Measurements from ENCODE around the gene GRAMD2B. TPM values are rescaled to one million over a fixed set of nuclear protein-coding genes. Genes with fewer than 3 reads are reported as not detected.
A peak's percentile ranks its signal among the peaks of the same experiment; 100 is the strongest.
"Not testable (repeated sequence)": the region's sequence is repeated elsewhere in the genome, so short reads cannot be mapped to it uniquely, and the experiment has no call there.

The GRAMD2B gene
- polyA plus RNA-seq, 1 donor: 31.1 TPM

- no peak for DNase-seq
Measured at GRCh38 chr5:126410623-126411022, 12.6 kb upstream of the GRAMD2B start.

DNA sequence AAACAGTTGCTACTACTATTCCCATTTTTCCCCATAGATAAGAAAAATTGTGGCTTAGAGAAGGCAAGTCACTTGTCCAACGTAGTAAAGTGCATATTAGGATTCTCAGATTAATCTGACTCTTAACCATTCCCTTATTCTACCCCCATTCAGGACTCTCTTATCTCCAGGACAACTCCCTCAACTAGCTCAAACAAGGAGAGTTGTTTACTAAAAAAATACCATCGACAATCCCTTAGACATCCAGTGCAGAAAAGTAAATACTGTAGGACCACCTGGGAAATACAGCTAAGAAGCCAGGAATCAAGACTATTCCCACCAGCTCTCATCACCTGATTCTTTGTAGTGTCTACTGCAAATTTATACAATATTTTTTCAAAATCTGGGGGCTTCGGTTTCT lies 9.4 kb upstream of the GRAMD2B start:
- DNase-seq: no peak

GRCh38 chr5:126414874-126415502 lies 8.2 kb upstream of the GRAMD2B start:
- DNase-seq: peak; percentile 44

DNA sequence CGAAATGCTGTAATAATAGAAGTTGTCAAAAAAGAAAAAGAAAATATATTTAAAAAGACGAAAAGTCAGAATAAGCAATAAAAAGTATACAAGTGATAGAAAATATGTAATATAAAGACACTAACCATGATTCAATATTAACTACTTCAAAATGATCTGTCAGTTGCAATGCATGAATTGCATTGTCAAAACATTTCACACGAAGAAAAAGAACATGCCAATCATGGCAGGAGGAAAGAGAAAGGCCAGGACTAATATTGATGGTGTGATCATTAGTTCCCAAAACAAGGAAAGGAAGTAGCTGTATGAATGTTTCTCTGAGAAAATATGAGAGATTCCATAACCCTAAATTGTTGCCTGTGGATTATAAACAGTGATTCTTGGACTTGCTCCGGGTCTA lies 7.4 kb upstream of the GRAMD2B start:
- DNase-seq: no peak

DNA sequence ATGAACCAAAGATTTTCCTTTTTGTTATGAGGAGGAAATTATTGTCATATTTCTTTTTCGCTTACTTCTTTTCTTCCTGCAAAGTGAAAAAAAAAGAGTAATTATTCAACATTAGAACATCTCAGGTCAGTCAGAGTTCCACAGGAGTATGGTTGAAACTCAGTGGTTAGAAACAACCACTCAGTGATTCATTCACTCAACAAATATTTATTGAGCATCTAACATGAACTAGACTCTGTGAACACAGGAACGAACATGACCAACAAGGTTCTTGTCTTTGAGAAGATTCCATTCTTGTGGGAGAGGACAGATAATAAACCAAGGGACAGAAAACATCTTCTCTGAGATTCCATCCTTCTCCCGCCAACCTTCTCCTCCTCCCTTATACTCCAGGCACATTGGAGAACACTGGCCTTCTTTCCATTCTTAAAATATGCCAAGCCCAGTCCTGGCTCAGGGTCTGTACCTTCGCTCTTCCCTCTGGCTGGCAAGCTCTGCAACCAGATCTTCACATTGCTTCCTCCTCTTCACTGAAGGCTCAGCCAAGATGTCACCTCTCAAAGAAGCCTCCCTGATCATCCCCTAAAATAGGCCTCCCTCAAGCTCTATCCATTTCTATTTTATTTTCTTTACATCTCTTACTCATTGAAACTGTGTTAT lies 6.8 kb upstream of the GRAMD2B start:
- DNase-seq: no peak

- DNase-seq: no peak
Measured at GRCh38 chr5:126417178-126417577, 6.0 kb upstream of the GRAMD2B start.

- DNase-seq: no peak
Measured at GRCh38 chr5:126419102-126419501, 4.1 kb upstream of the GRAMD2B start.

GRCh38 chr5:126428421-126428820 lies 5.2 kb downstream of the GRAMD2B start:
- DNase-seq: no peak

DNA sequence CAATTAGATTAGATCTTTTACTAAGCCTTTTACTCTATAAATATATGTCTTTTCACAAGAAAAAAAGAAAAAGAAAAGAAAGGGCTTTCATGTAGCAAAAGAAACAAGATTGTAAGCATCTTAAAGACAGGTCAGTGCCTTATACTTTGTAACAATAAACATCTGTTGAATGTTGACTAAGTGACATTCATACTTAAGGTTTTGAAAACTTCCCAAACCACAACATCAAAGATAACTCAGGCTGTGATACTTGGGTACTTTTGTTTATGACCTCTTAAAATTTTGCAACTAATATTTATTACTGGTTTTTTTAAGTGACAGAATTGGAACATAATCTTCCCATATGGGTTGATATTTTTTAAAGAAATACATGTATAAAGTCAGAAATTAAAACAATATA lies 7.4 kb downstream of the GRAMD2B start:
- no peak for DNase-seq

DNA sequence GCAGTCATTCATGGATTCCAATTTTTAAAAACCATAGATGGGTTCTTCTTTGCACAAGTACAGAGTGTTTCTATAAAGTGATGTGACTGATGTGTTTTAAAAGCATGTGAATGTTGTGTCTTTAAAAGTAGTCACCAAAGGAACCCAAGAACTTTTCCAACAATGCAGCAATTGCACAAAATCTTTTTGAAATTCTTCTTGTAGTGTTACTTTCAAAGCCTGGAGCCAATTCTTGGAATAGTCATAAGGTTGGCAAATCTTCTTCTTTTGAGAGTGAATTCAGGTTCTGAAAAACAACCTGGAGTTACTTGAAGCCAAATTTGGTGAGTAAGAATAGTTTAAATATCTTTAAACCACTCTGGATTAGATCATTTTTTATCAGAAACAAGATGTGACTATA lies 10.5 kb downstream of the GRAMD2B start:
- DNase-seq: no peak

DNA sequence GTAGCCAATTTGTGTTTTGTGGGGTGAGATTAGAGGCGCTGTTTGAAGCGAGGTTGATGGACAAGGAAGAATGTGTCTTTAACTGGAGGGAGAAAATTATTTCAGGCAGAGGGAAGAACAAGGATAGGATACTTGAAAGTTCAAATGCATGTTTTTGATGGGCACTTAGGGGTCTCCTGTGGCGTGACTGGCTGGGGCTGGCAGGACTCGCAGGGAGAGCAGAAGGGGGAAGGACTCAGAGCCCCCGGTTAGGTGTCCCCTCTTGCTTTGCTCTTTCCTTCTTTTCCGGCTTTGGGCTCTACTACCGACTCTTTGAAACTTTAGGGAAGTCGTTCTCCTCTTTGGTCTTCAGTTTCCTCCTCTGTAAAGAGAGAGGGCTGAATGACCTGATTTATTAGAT lies 12.1 kb downstream of the GRAMD2B start:
- no peak for DNase-seq

DNA sequence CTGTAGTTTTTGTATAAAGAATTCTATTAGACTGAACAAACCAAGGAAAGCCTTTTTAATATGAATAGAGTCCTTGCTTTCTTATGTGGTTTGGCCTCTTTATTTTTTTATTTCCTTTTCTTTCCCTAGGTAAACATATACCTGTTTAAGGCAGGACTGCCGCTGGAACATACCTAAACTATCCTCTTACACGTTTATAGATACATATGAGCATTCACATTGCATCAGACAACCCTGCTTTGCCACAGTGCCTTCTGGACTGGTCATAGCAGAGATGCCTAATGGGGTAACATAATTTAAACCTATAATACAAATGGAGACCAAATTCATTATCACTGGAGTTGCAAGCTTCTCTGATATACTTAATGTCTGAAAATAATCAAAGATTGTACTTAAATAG lies 12.5 kb downstream of the GRAMD2B start:
- no peak for DNase-seq

GRCh38 chr5:126437721-126438120 lies 14.5 kb downstream of the GRAMD2B start:
- DNase-seq: no peak

DNA sequence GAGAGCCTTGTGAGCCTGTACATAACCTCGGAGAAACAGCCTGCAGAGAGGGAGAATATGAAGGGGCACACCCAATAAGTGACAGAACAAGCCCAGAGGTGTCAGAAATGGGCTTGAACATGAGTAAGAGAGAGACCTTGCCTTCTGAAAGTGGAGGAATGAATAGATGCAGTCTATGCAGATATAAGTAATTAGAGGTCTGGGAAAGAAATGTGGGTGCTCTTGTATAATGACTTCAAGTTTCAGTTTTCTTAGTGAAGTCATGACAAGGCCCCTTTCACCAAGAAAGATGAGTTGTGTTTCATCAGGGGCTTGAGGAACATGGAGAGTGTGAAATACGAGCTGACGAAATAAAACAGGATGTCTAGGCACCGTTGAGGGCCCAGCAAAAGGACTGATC lies 15.1 kb downstream of the GRAMD2B start:
- DNase-seq: no peak

- no peak for DNase-seq
Measured at GRCh38 chr5:126438868-126439267, 15.7 kb downstream of the GRAMD2B start.

DNA sequence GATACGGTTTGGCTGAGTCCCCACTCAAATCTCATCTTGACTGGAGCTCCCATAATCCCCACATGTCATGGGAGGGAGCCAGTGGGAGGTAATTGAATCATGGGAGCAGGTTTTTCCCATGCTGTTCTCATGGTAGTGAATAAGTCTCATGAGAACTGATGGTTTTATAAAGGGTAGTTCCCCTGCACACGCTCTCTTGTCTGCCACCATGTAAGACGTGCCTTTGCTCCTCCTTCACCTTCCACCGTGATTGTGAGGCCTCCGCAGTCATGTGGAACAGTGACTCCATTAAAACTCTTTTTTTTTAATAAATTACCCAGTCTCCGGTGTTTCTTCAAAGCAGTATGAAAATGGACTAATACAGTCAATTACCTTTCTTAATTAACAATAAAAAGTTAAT lies 16.5 kb downstream of the GRAMD2B start:
- DNase-seq: not testable (repeated sequence)

GRCh38 chr5:126441230-126441629 lies 18.0 kb downstream of the GRAMD2B start:
- no peak for DNase-seq

DNA sequence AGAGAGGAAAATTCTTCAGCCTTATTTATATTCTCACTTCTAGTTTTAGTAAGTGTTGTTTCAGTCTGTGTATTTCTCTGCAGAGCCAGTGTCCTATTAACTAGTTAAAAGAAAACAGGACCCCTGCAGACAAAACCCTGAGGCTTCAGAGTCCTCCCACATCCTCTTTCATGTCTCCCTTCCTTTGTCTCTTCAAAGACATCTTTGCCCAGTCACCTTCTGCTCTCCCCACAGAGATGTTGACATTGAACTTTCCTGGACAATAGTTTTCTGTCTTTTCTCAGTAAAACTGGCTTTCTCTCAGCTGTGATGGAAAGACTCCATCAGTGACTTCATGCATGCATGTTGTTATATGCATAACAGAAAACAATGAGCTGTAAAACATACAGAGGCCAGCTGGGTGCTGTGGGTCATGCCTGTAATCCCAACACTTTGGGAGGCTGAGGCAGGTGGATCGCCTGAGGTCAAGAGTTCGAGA lies 20.2 kb downstream of the GRAMD2B start:
- DNase-seq: no peak

GRCh38 chr5:126444137-126444536 lies 20.9 kb downstream of the GRAMD2B start:
- DNase-seq: no peak

DNA sequence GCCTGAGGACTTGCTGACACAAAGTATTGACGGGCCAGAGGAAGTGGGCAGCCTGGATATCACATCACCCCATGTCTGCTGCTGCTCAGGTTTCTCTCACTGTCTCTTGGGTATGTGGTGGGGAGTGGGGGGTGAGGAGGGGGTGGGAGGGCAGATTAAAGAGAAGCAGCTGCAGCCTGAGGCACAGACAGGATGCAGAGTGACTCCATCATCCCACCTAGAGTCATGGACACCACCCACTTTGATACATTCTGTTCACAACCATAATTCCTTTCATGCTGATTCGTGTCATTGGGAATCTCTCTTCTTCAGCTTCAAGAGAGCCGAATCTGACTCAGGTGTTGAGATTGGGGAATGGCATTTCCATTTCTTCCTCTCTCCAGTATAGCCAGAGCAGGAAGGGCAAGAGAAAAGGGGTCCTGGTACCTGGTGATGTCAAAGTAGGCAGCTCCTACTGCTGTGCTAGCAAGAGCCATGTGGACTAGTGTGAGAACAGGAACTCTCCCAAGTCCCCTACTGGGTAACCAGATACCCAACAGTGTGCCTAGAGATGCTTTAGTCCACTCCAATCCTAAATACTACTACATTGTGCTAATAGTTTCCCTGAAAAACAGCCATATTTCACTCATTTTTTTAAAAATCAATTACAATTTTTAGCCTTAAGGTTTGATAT lies 22.4 kb downstream of the GRAMD2B start:
- DNase-seq: no peak

DNA sequence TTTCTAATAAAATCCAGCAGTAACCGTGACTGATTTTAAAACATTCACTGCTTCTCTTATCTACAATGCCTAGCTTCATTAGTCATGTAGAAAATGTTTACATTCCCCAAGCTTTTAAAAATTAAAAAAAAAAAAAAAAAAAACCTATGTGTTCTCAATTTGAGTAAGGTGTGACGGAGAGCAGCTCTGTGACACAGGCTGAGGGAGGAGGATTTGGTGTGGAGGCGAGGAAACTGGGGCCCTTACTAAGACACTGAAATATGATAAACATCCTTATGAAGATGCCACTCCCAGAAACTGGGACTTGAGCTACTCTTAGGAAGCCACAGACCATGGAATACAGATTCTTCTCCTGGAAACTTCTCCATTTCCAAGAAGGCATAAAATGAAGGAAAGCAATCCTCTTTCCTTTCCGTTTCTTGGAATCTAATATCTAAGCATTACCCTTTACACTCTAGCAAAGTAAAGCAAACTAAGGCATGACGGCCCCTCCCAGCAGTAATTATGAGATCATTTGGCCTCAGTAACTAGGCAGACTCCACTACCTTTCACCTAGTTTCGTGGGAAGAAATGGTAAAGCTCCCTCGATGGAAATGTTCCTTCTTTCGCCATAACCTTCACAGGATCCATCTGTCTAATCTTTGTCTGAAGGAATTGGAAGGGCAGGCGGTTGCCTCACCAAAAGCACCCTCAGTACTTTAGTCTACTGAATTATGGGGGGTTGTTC lies 23.5 kb downstream of the GRAMD2B start:
- DNase-seq: no peak

GRCh38 chr5:126448720-126449119 lies 25.5 kb downstream of the GRAMD2B start:
- no peak for DNase-seq

- DNase-seq: no peak
Measured at GRCh38 chr5:126449751-126450271, 26.6 kb downstream of the GRAMD2B start.
